OCI-LY1 (cell line): ENCODE results near the gene GRPEL1.
A peak's percentile ranks its signal among the peaks of the same experiment; 100 is the strongest.

Experiments used
- H2AFZ ChIP-seq: fragments of 200-600 bp; sonication (generic), shearing (Covaris generic); 2 replicates; pipeline ENCODE4 v1.6.0; 2014; ENCODE audit warnings: antibody characterized with exemption, mild to moderate bottlenecking, low read length
- H3F3A ChIP-seq: fragments of 200-600 bp; sonication (generic), shearing (Covaris generic); 2 replicates; pipeline ENCODE4 v1.6.0; 2014; ENCODE audit warnings: mild to moderate bottlenecking, antibody characterized with exemption, low read length, moderate library complexity; ENCODE audit not compliant: insufficient read depth
- H3K27ac ChIP-seq: fragments of 200-600 bp; sonication (generic); 2 replicates; pipeline ENCODE4 v1.5.1; 2014; ENCODE audit warnings: low read length, mixed run types, mild to moderate bottlenecking, low read depth; ENCODE audit not compliant: poor library complexity, severe bottlenecking
- H3K27me3 ChIP-seq: fragments of 200-600 bp; sonication (generic); 2 replicates; pipeline ENCODE4 v1.6.0; 2014; ENCODE audit warnings: antibody characterized with exemption, mild to moderate bottlenecking, low read length, moderate library complexity; ENCODE audit not compliant: insufficient read depth
- H3K36me3 ChIP-seq: fragments of 200-600 bp; sonication (generic); 2 replicates; pipeline ENCODE4 v1.6.1; 2014; ENCODE audit warnings: mild to moderate bottlenecking, antibody characterized with exemption, low read length, moderate library complexity, mixed read lengths; ENCODE audit not compliant: insufficient read depth
- H3K4me1 ChIP-seq: fragments of 200-600 bp; sonication (generic); 2 replicates; pipeline ENCODE4 v1.5.1; 2014; ENCODE audit warnings: mild to moderate bottlenecking, low read length, moderate library complexity; ENCODE audit not compliant: insufficient read depth, severe bottlenecking
- H3K4me2 ChIP-seq: fragments of 200-600 bp; sonication (generic), shearing (Covaris generic); 2 replicates; pipeline ENCODE4 v1.6.1; 2014; ENCODE audit warnings: low read length
- H3K4me3 ChIP-seq: fragments of 200-600 bp; sonication (generic); 2 replicates; pipeline ENCODE4 v1.5.1; 2014; ENCODE audit warnings: low read length, low read depth, mild to moderate bottlenecking, mixed read lengths; ENCODE audit not compliant: poor library complexity, severe bottlenecking
- H3K79me2 ChIP-seq: fragments of 200-600 bp; shearing (Covaris generic); 2 replicates; pipeline ENCODE4 v1.6.1; 2016; ENCODE audit warnings: mixed run types, low read length, mixed read lengths; ENCODE audit not compliant: insufficient read depth
- H3K9ac ChIP-seq: fragments of 200-600 bp; sonication (generic), shearing (Covaris generic); 2 replicates; pipeline ENCODE4 v1.6.1; 2014; ENCODE audit warnings: mild to moderate bottlenecking, low read length, mixed read lengths
- H3K9me2 ChIP-seq: fragments of 200-600 bp; sonication (generic), shearing (Covaris generic); 2 replicates; pipeline ENCODE4 v1.6.1; 2014; ENCODE audit warnings: low read depth, mild to moderate bottlenecking, low read length, mixed read lengths
- H3K9me3 ChIP-seq: fragments of 200-600 bp; shearing (Covaris generic); 2 replicates; pipeline ENCODE4 v1.6.1; 2014; ENCODE audit warnings: low read length, mixed read lengths
- H4K20me1 ChIP-seq: fragments of 200-600 bp; sonication (generic), shearing (Covaris generic); 2 replicates; pipeline ENCODE4 v1.6.0; 2016; ENCODE audit warnings: mild to moderate bottlenecking, low read length; ENCODE audit not compliant: insufficient read depth
- CTCF ChIP-seq: fragments of 200-600 bp; sonication (generic), shearing (Covaris generic); IDR thresholded peaks from 2 replicates; pipeline ENCODE4 v1.5.1; 2017; ENCODE audit warnings: mild to moderate bottlenecking, antibody characterized with exemption, low read length, moderate library complexity, mixed read lengths
- EZH2 ChIP-seq: fragments of 200-600 bp; sonication (generic), shearing (Covaris generic); IDR thresholded peaks from 2 replicates; pipeline ENCODE4 v1.8.0; 2017; ENCODE audit warnings: borderline replicate concordance, mixed run types, mild to moderate bottlenecking, antibody characterized with exemption, low read length, moderate library complexity, mixed read lengths

GRPEL1 gene

GRCh38 chr4:7073059-7073458, 5.2 kb upstream of the GRPEL1 start:
- Histone ChIP-seq H2AFZ (no peak overlapping the region), H3K4me1 (peaks cover 7% of the 10 kb centered on the region), H3K36me3 (no peaks in the 10 kb centered on the region), H3K27ac (no peak overlapping the region), H3K9me2 (no peaks in the 10 kb centered on the region), H3F3A (no peaks in the 10 kb centered on the region), H3K9ac (no peak overlapping the region), H4K20me1 (no peaks in the 10 kb centered on the region), H3K4me3 (no peak overlapping the region), H3K79me2 (no peaks in the 10 kb centered on the region), H3K9me3 (no peaks in the 10 kb centered on the region), H3K4me2 (no peak overlapping the region), H3K27me3 (no peaks in the 10 kb centered on the region)
- TF ChIP-seq CTCF (no peak), EZH2 (no peak)

- H3F3A ChIP-seq, result no peaks in the 10 kb centered on the region
- no peaks in the 10 kb centered on the region for H4K20me1 ChIP-seq
- peaks cover 6% of the 10 kb centered on the region; the same call in 1 of the 2 replicates for H3K36me3 ChIP-seq
- peak; percentile 77 for TF ChIP-seq CTCF
- no peak for TF ChIP-seq EZH2
- no peak overlapping the region for H3K27ac ChIP-seq
- H3K4me1 ChIP-seq, result peaks cover 20% of the 10 kb centered on the region
- no peak overlapping the region for H3K4me3 ChIP-seq
- H3K4me2 ChIP-seq, result no peak overlapping the region
- H3K27me3 ChIP-seq, result no peaks in the 10 kb centered on the region
- H3K9me2 ChIP-seq, result no peaks in the 10 kb centered on the region
- no peak overlapping the region for H3K9ac ChIP-seq
- H2AFZ ChIP-seq, result no peak overlapping the region
- H3K79me2 ChIP-seq, result peaks cover 16% of the 10 kb centered on the region
- no peaks in the 10 kb centered on the region for H3K9me3 ChIP-seq
Observed at GRCh38 chr4:7070729-7071511, 3.1 kb upstream of the GRPEL1 start.

- H3K9me3 ChIP-seq, result no peaks in the 10 kb centered on the region
- peak overlapping the region; percentile 77 for H3K4me3 ChIP-seq
- peak overlapping the region; percentile 94 for H3K4me2 ChIP-seq
- H2AFZ ChIP-seq, result no peak overlapping the region
- H3F3A ChIP-seq, result no peaks in the 10 kb centered on the region
- peaks cover 14% of the 10 kb centered on the region; the same call in 1 of the 2 replicates for H3K36me3 ChIP-seq
- peaks cover 16% of the 10 kb centered on the region for H3K79me2 ChIP-seq
- H3K4me1 ChIP-seq, result peaks cover 20% of the 10 kb centered on the region
- no peaks in the 10 kb centered on the region for H3K9me2 ChIP-seq
- H3K27ac ChIP-seq, result no peak overlapping the region
- TF ChIP-seq EZH2 (no peak), CTCF (no peak)
- H4K20me1 ChIP-seq, result no peaks in the 10 kb centered on the region
- H3K9ac ChIP-seq, result peak overlapping the region; percentile 85; the same call in 1 of the 2 replicates
- H3K27me3 ChIP-seq, result no peaks in the 10 kb centered on the region
Observed at GRCh38 chr4:7068883-7069282, 1.0 kb upstream of the GRPEL1 start.
